Stimulated activated CD8-positive, alpha-beta memory T cell treated with anti-CD3 and anti-CD28 coated beads, Interleukin-2, amount 100 ng/mL, for 48 hours (primary cell): ENCODE measurements around the gene TUBGCP3.
"Not testable (repeated sequence)": the region's sequence is repeated elsewhere in the genome, so short reads cannot be mapped to it uniquely, and the experiment has no call there.

Experiments
- DNase-seq, 2 donors: peaks; one replicate each; pipeline ENCODE4 v3.0.0-alpha.2; 2020; ENCODE audit warnings: low read depth in 2 of 2

TUBGCP3 gene

GRCh38 chr13:112587764-112588489, at the start of gene TUBGCP3:
Gene TUBGCP3, minus strand, starts transcription at chr13:112588153. Its CDS starts 173 bp downstream, at chr13:112587980.
- peak; percentile 71 for DNase-seq

DNA sequence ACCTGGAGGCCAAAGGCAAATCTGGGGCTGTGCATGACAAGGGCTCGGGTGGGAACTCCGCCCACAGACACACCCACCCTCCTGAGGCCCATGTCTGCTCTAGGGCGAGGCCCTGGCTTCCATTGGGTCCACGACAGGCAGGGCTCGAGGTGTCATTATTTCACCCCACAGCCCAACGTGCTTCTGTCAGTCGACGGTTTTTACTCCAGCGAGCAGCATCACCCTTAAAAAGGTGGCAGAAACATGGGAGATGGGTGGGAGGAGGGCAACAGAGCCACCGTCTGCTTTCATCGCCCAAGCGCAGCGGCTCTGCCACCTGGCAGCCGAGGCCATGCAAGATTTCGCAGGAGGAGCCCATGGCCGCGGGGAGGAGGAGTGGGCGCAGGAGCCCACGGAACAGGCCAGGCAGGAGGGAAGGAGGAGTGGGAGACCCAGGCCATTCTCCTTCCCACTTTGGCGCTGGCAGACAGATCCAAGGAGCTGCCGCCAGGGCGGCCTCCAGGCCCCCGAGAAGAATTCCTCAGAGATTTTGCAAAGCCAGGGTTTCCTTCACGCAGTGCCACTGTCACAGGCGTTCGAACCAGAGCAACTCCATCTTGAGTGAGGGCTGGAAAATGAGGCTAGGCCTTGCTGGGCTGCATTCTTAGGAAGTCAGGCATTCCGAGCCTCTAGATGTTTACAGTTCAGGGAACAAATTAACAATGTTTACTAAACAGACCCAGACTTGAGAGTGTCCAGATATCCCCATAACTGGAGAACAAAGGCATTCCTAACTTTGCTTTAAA, 49.3 kb upstream of the TUBGCP3 start:
- no peak for DNase-seq

GRCh38 chr13:112636401-112636975, 48.5 kb upstream of the TUBGCP3 start:
- no peak for DNase-seq

- no peak for DNase-seq
Measured at GRCh38 chr13:112635323-112635722, 47.4 kb upstream of the TUBGCP3 start.

DNA sequence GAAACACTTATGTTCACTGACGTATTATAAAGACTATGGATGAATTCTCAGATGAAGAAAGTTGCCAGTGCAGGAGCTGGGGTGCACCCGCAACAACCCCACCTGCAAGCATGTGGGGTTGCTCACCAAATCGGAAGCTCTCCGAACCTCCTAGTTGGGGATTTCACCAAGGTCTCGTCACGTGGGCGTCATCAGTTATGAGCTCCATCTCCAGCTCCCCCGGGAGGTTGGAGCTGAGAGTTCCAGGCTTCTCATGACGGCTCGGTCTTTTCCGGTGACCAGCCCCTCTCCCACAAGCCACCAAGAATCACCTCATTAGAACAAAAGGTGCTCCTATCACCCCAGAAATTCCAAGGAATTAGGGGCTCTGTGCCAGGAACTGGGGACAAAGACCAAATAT, 46.1 kb upstream of the TUBGCP3 start:
- DNase-seq = no peak

GRCh38 chr13:112630226-112630625, 42.3 kb upstream of the TUBGCP3 start:
- DNase-seq = not testable (repeated sequence)

GRCh38 chr13:112629161-112629560, 41.2 kb upstream of the TUBGCP3 start:
- DNase-seq = no peak

DNA sequence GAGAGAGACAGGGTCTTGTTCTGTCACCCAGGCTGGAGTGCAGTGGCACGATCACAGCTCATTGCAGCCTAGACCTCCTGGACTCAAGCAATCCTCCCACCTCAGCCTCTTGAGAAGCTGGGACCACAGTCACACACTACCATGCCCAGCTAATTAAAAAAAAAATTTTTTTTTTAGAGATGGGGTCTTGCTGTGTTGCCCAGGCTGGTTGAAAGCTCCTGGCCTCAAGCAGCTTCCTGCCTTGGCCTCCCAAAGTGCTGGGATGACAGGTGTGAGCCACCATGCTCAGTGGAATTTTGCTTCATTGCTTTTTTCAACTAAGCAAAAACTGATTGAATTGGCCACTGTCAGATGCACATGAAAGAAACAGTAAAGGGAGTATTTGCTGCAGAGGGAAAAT, 39.7 kb upstream of the TUBGCP3 start:
- not testable (repeated sequence) for DNase-seq

DNA sequence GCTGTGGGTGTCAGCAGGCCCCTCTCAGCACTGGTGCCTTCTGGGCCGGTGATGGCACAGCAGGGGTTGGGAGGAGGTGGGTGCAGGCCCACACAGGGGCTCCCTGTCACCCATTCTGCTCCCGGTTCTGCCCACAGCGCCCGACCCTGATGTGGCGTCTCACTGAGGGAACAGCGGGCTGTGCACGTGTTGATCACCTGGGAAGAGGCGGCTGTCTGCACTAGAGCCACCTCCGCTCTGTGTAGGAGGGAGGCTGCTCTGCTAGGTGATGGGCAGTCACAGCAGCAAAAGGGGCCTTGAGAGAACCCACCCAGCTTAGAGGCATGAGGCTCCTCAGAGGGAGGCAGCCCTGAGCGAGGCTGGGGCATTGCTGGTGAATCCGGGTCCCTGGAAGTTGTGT, 39.2 kb upstream of the TUBGCP3 start:
- DNase-seq = no peak

- DNase-seq = no peak
Measured at GRCh38 chr13:112626761-112627160, 38.8 kb upstream of the TUBGCP3 start.

DNA sequence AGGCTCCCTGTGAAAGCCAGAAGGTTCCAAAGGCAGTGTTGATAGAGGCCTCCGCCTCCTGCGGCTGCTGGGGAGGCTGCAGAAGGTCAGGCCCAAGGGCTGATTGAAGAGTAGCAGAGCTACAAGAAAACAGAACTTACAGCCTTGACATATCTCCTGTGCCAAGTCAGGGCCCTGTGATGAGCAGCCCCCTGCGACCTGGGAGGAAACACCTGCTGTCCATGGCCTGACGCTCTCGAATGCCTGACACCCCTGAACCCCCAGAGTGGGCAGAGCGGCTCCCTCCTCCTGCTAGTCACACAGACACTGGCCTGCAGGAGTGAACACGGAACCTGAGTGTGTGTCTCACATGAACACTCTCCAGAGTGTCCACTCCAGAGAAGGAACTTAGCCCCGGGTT, 38.2 kb upstream of the TUBGCP3 start:
- no peak for DNase-seq

DNA sequence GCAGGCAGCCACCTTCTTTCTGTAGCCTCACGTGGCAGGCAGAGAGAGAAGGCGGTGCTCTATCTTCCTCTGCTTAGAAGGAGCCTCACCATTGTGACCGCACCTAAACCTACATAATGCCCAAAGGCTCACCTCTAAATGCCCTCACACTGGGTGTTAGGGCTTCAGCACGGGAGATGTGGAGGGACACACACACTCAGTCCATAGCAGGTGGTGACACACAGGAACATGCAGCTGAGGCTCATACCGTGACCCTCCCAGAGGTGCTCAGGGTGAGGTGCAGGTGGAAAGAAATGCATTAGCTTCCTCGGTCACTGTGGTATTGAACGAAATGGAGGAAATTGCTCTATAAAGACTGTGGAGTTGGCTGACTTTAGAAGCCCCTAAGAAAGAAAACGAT, 37.7 kb upstream of the TUBGCP3 start:
- no peak for DNase-seq

DNA sequence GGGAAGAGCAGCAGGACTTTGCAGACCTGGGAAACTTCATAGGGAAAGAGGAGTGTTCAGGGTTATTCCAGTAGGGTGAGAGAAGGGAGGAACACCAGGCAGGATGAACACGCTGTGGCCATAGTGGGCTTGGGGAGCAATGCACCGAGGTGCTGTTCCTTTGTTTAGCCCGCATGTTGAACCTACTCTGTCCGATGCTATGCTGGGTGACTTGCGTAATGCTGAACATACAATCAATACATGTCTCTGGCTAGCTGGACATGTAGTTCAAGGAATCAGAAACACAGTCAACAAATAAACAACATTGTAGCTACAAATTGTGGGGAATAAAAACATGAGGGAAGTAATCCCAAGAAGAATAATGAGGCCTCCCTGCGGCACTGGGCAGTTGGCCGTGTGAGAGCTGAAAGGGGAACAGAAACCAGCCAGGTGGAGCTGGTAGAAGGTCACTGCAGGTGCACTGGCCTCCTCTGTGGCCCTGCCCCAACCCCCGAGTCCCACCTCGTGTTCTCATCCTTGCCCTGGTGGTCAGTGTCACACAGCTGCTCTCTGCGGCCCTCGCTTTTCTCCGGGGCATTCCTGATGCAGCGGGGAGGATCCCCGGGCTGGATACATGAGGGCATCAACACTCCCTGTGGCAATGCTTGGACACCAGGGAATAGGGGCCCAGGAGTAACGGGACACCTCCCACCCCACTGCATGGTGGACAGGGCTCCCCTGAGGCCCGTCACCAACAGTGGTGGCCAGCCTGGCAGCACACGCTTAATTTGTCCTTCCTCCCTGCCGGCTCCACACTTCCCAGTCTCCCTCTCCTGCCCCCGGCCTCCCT, 36.9 kb upstream of the TUBGCP3 start:
- no peak for DNase-seq

GRCh38 chr13:112624040-112624439, 36.1 kb upstream of the TUBGCP3 start:
- no peak for DNase-seq

GRCh38 chr13:112623051-112623711, 35.2 kb upstream of the TUBGCP3 start:
- DNase-seq = no peak

DNA sequence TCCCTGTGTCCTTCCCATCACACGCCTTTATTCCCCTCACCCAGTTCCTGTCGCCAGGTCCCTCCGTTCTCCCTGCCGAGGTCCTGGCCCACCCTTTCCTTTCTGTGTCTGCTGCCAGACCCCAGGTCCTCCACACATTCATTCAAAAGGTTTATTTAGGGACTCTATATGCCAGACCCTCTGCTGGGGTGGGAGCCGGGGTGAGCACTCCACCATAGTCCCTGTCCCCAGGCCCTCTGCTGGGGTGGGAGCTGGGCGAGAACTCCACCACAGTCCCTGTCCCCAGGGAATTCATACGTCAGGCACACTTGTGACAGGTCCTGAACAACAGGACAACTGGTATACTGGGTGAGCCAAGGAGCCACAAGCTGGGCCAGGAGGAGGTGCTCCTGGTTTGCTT, 34.4 kb upstream of the TUBGCP3 start:
- no peak for DNase-seq

GRCh38 chr13:112619730-112620631, 32.0 kb upstream of the TUBGCP3 start:
- DNase-seq = no peak

DNA sequence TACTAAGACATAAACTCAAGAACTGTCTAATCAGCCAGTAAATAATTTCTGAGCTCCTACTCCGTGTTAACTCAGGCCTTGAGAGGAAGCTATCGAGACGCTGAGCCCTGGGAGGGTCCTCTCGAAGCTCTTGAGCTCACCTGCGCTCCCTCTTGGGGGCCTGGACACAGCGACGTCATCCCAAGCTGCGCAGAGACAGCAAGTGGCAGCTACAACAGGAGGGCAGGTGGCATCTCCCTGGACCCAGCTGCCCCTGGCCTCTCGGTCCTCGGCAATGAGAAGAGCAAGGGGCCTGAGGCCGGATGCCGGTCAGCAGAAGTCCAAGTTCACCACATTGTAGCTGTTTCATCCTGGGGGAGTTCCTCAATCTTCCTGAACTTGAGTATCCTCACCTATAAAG, 30.5 kb upstream of the TUBGCP3 start:
- no peak for DNase-seq

- no peak for DNase-seq
Measured at GRCh38 chr13:112617754-112618375, 29.9 kb upstream of the TUBGCP3 start.
